Neural progenitor cell (in vitro differentiated cells): ENCODE results near the gene PPFIBP1. TPM values are rescaled to one million over a fixed set of nuclear protein-coding genes. Genes with fewer than 3 reads are reported as not detected.
A peak's percentile ranks its signal among the peaks of the same experiment; 100 is the strongest.
"Not testable (repeated sequence)": the region's sequence is repeated elsewhere in the genome, so short reads cannot be mapped to it uniquely, and the experiment has no call there.

ENCODE experiments used
- DNase-seq: peaks from one replicate; pipeline ENCODE4 v3.0.0-alpha.2; 2016; ENCODE audit warnings: low spot score
- H2AFZ ChIP-seq: fragments of 200-600 bp; sonication (generic); replicated peaks from 2 replicates; pipeline ENCODE4 v1.6.1; 2016; ENCODE audit warnings: antibody characterized with exemption
- H3F3A ChIP-seq: fragments of 200-600 bp; sonication (generic); 2 replicates; pipeline ENCODE4 v1.6.1; 2016; ENCODE audit warnings: antibody characterized with exemption, low read depth
- H3K27ac ChIP-seq: fragments of 200-600 bp; sonication (generic); 2 replicates; pipeline ENCODE4 v1.5.1; 2016; ENCODE audit warnings: mild to moderate bottlenecking
- H3K27me3 ChIP-seq: fragments of 200-600 bp; sonication (generic); 2 replicates; pipeline ENCODE4 v1.6.1; 2016; ENCODE audit warnings: mild to moderate bottlenecking, moderate library complexity
- H3K36me3 ChIP-seq: fragments of 200-600 bp; sonication (generic); 2 replicates; pipeline ENCODE4 v1.5.1; 2016
- H3K4me1 ChIP-seq: fragments of 200-600 bp; sonication (generic); 2 replicates; pipeline ENCODE4 v1.6.1; 2016; ENCODE audit warnings: mixed run types
- H3K4me2 ChIP-seq: fragments of 200-600 bp; sonication (generic); 2 replicates; pipeline ENCODE4 v1.6.1; 2016
- H3K4me3 ChIP-seq: fragments of 200-600 bp; sonication (generic); 2 replicates; pipeline ENCODE4 v1.5.1; 2016
- H3K79me2 ChIP-seq: fragments of 200-600 bp; sonication (generic); 2 replicates; pipeline ENCODE4 v1.6.1; 2016; ENCODE audit warnings: low read depth
- H3K9ac ChIP-seq: fragments of 200-600 bp; sonication (generic); 2 replicates; pipeline ENCODE4 v1.6.1; 2016
- H3K9me3 ChIP-seq: fragments of 200-600 bp; sonication (generic); 2 replicates; pipeline ENCODE4 v1.5.1; 2016; ENCODE audit warnings: low read depth
- H4K20me1 ChIP-seq: fragments of 200-600 bp; sonication (generic); 2 replicates; pipeline ENCODE4 v1.6.1; 2016; ENCODE audit warnings: low read depth
- H3K27ac Mint-ChIP-seq: 3 replicates; pipeline ENCODE4 v1.8.0; 2021; ENCODE audit warnings: mixed read lengths
- H3K27me3 Mint-ChIP-seq: 2 replicates; pipeline ENCODE4 v1.8.0; 2022; ENCODE audit warnings: low read depth, mild to moderate bottlenecking, inconsistent platforms, moderate library complexity, mixed read lengths; ENCODE audit not compliant: insufficient read depth
- H3K36me3 Mint-ChIP-seq: 3 replicates; pipeline ENCODE4 v1.8.0; 2021; ENCODE audit warnings: mixed read lengths
- H3K4me1 Mint-ChIP-seq: 3 replicates; pipeline ENCODE4 v1.8.0; 2021; ENCODE audit warnings: mixed read lengths
- H3K4me3 Mint-ChIP-seq: 3 replicates; pipeline ENCODE4 v1.8.0; 2021; ENCODE audit warnings: mild to moderate bottlenecking, moderate library complexity, mixed read lengths
- H3K9me3 Mint-ChIP-seq: 3 replicates; pipeline ENCODE4 v1.8.0; 2020; ENCODE audit warnings: mixed read lengths
- CTCF ChIP-seq: fragments of 200-600 bp; sonication (generic); IDR thresholded peaks from 2 replicates; pipeline ENCODE4 v1.5.1; 2017; ENCODE audit warnings: antibody characterized with exemption, mild to moderate bottlenecking
- EZH2 ChIP-seq: fragments of 200-600 bp; sonication (generic); IDR thresholded peaks from 2 replicates; pipeline ENCODE4 v1.6.1; 2017; ENCODE audit warnings: antibody characterized with exemption, mild to moderate bottlenecking, moderate library complexity
- EZH2phosphoT487 ChIP-seq: fragments of 200-600 bp; sonication (generic); IDR thresholded peaks from 2 replicates; pipeline ENCODE4 v1.6.1; 2017; ENCODE audit warnings: antibody characterized with exemption
- total RNA-seq: library from RNA; depleted of rRNA; stranded (reverse); fragments of >200 nt; gene quantifications from 2 replicates; pipeline ENCODE4 v1.2.3, GENCODE V29; 2015; ENCODE audit warnings: low replicate concordance

The PPFIBP1 gene
- total RNA-seq, 1 donor from 2014 or later, result 61.7 TPM

- H3K9me3 ChIP-seq, result no peaks in the 10 kb centered on the region
- Mint-ChIP-seq H3K36me3 (peaks cover 3% of the 10 kb centered on the region), H3K27ac (no peak overlapping the region), H3K4me3 (no peak overlapping the region), H3K4me1 (peaks cover 14% of the 10 kb centered on the region), H3K27me3 (peaks cover 2% of the 10 kb centered on the region), H3K9me3 (no peaks in the 10 kb centered on the region)
- H2AFZ ChIP-seq, result no peak overlapping the region
- H3K4me1 ChIP-seq, result peaks cover 6% of the 10 kb centered on the region
- TF ChIP-seq CTCF (no peak), EZH2 (no peak), EZH2phosphoT487 (no peak)
- no peak overlapping the region for H3K4me2 ChIP-seq
- H3F3A ChIP-seq, result no peaks in the 10 kb centered on the region
- DNase-seq, result no peak
- H3K9ac ChIP-seq, result no peak overlapping the region
- no peaks in the 10 kb centered on the region for H3K36me3 ChIP-seq
- H3K4me3 ChIP-seq, result no peak overlapping the region
- H3K27ac ChIP-seq, result no peak overlapping the region
- no peaks in the 10 kb centered on the region for H3K27me3 ChIP-seq
- no peaks in the 10 kb centered on the region for H3K79me2 ChIP-seq
- no peaks in the 10 kb centered on the region for H4K20me1 ChIP-seq
Observed at GRCh38 chr12:27593266-27593665, 69.3 kb downstream of the PPFIBP1 start.

DNA sequence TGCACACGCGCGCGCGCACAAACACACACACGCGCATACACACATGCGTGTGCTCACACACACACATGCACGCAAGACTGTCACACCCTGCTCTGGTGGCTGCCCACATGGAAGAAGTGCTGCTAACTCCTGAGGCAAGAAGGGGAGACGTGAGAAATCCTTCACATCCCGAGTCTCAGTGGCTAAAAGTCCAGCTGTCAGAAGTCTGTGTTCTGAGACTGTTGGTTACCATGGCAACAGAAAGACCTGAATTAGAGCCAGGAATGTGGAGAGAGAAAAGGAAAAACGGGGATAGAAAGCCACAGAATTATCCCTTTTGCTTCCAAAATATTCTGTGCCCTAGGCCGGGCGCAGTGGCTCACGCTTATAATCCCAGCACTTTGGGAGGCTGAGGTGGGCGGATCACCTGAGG lies 71.2 kb downstream of the PPFIBP1 start:
- H3K27ac Mint-ChIP-seq, result peak overlapping the region; percentile 86
- peaks cover 2% of the 10 kb centered on the region for H3K27me3 Mint-ChIP-seq
- H3K4me3 ChIP-seq, result no peak overlapping the region
- H3K4me3 Mint-ChIP-seq, result no peak overlapping the region
- no peak overlapping the region for H3K27ac ChIP-seq
- peaks cover 6% of the 10 kb centered on the region for H3K4me1 ChIP-seq
- H2AFZ ChIP-seq, result no peak overlapping the region
- TF ChIP-seq EZH2 (no peak), EZH2phosphoT487 (no peak), CTCF (no peak)
- no peaks in the 10 kb centered on the region for H3K9me3 ChIP-seq
- peaks cover 14% of the 10 kb centered on the region for H3K4me1 Mint-ChIP-seq
- peak; percentile 82 for DNase-seq
- no peak overlapping the region for H3K4me2 ChIP-seq
- H3K79me2 ChIP-seq, result no peaks in the 10 kb centered on the region
- no peaks in the 10 kb centered on the region for H3K36me3 ChIP-seq
- no peaks in the 10 kb centered on the region for H3F3A ChIP-seq
- peaks cover 5% of the 10 kb centered on the region for H3K36me3 Mint-ChIP-seq
- no peaks in the 10 kb centered on the region for H4K20me1 ChIP-seq
- no peaks in the 10 kb centered on the region for H3K9me3 Mint-ChIP-seq
- no peak overlapping the region for H3K9ac ChIP-seq
- no peaks in the 10 kb centered on the region for H3K27me3 ChIP-seq

DNA sequence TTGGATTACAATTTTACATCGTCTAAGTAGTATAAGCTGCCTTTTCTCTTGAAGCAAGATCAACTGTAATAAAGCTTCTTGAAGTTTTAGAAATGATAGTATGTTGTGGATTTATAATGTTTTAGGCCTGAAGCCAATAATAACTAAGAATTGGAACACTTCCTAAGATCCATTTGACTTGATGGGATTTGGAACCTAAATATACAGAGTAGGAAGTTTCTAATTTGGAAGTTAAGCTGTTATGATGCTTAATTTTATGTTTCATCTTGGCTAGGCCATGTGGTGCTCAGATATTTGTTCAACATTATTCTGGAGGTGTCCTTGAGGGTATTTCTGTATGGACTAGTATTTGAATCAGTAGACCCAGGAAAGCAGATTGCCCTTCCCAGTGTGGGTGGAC lies 74.9 kb downstream of the PPFIBP1 start:
- H4K20me1 ChIP-seq, H3K27ac ChIP-seq, H3K79me2 ChIP-seq, H3K4me1 Mint-ChIP-seq, H3K4me3 Mint-ChIP-seq, H3K27me3 Mint-ChIP-seq, H3K4me1 ChIP-seq, H3K27me3 ChIP-seq, H3K4me3 ChIP-seq, H3K4me2 ChIP-seq, H3K36me3 ChIP-seq, H3K9ac ChIP-seq, H3K27ac Mint-ChIP-seq, H3K9me3 ChIP-seq, H3K36me3 Mint-ChIP-seq, H3F3A ChIP-seq, H2AFZ ChIP-seq, DNase-seq, H3K9me3 Mint-ChIP-seq: not testable (repeated sequence)

GRCh38 chr12:27601056-27601828 lies 77.2 kb downstream of the PPFIBP1 start:
- H3K27me3 Mint-ChIP-seq, H3K4me2 ChIP-seq, H3K4me3 Mint-ChIP-seq, H3K36me3 ChIP-seq, H3F3A ChIP-seq, H3K9me3 Mint-ChIP-seq, H3K9me3 ChIP-seq, H3K27ac ChIP-seq, H3K27me3 ChIP-seq, H3K4me1 ChIP-seq, H3K4me1 Mint-ChIP-seq, H4K20me1 ChIP-seq, H3K36me3 Mint-ChIP-seq, DNase-seq, H3K9ac ChIP-seq, H3K27ac Mint-ChIP-seq, H2AFZ ChIP-seq, H3K79me2 ChIP-seq, H3K4me3 ChIP-seq: not testable (repeated sequence)
